ENCODE data around the gene KRTAP10-11. TPM values are rescaled to one million over a fixed set of nuclear protein-coding genes. Genes with fewer than 3 reads are reported as not detected.
"Not testable (repeated sequence)": the region's sequence is repeated elsewhere in the genome, so short reads cannot be mapped to it uniquely, and the experiment has no call there.

The KRTAP10-11 gene
- total RNA-seq, 1 experiment from 2014 or later = not detected

GRCh38 chr21:44687671-44688070 is 41.5 kb downstream of the KRTAP10-11 start (continued):
- no peak for TF ChIP-seq AFF4 (CRISPR knock-in tag; IDR thresholded peaks at IDR 0.05; ENCODE audit: borderline replicate concordance)

- H3K27me3 Mint-ChIP-seq (ENCODE audit: low read depth); H3K4me3 Mint-ChIP-seq; H3K27ac Mint-ChIP-seq; POLR2A ChIA-PET; ATAC-seq; CTCF ChIA-PET; DNase-seq (ENCODE audit: low spot score): not testable (repeated sequence)
- Mint-ChIP-seq H3K9me3 (peaks cover 22% of the 10 kb centered on the region), H3K36me3 (peaks cover 23% of the 10 kb centered on the region), H3K4me1 (peaks cover 22% of the 10 kb centered on the region)
These were observed 43.5 kb downstream of the KRTAP10-11 start for GRCh38 chr21:44689740-44690139.

GRCh38 chr21:44691686-44692085 is 45.5 kb downstream of the KRTAP10-11 start:
- POLR2A ChIA-PET = interaction anchor here (1.2 kb wide), 1 partner anchor 331 kb away, joined by 3 read pairs; no protein-coding TSS in a partner anchor
- ATAC-seq (no peak), DNase-seq (ENCODE audit: low spot score) (no peak)
- no peak overlapping the region for H3K4me3 Mint-ChIP-seq
- peaks cover 3% of the 10 kb centered on the region; the same call in 1 of the 2 replicates for H3K27me3 Mint-ChIP-seq (ENCODE audit: low read depth)
- H3K27ac Mint-ChIP-seq = no peak overlapping the region
- H3K36me3 Mint-ChIP-seq = peaks cover 23% of the 10 kb centered on the region
- H3K4me1 Mint-ChIP-seq = peaks cover 35% of the 10 kb centered on the region
- CTCF ChIA-PET = no interaction called here
- H3K9me3 Mint-ChIP-seq = peaks cover 22% of the 10 kb centered on the region
- TF ChIP-seq ZBTB43 (CRISPR knock-in tag; IDR thresholded peaks at IDR 0.05) (no peak), FOXK1 (CRISPR knock-in tag; IDR thresholded peaks at IDR 0.05) (no peak), ZNF138 (CRISPR knock-in tag; conservative IDR thresholded peaks at IDR 0.05) (no peak), ZNF423 (CRISPR knock-in tag; IDR thresholded peaks at IDR 0.05) (no peak), E2F4 (CRISPR knock-in tag; IDR thresholded peaks at IDR 0.05; ENCODE audit: borderline replicate concordance, low read depth) (no peak), USF1 (CRISPR knock-in tag; IDR thresholded peaks at IDR 0.05) (no peak), STAT6 (CRISPR knock-in tag; conservative IDR thresholded peaks at IDR 0.05; ENCODE audit: low read depth) (no peak), MYBL2 (CRISPR knock-in tag; IDR thresholded peaks at IDR 0.05) (no peak), ZNF281 (CRISPR knock-in tag; IDR thresholded peaks at IDR 0.05) (no peak), CREB1 (CRISPR knock-in tag; IDR thresholded peaks at IDR 0.05) (no peak), TP53 (CRISPR knock-in tag; IDR thresholded peaks at IDR 0.05) (no peak), MXD4 (CRISPR knock-in tag; IDR thresholded peaks at IDR 0.05; ENCODE audit: borderline replicate concordance) (no peak), E2F1 (CRISPR knock-in tag; IDR thresholded peaks at IDR 0.05) (no peak), IRF2 (CRISPR knock-in tag; IDR thresholded peaks at IDR 0.05; ENCODE audit: borderline replicate concordance, low read depth) (no peak), SMAD3 (CRISPR knock-in tag; IDR thresholded peaks at IDR 0.05; ENCODE audit: borderline replicate concordance) (no peak), ZNF263 (CRISPR knock-in tag; IDR thresholded peaks at IDR 0.05; ENCODE audit: low read depth) (no peak), ATF1 (CRISPR knock-in tag; IDR thresholded peaks at IDR 0.05) (no peak)
